TTC549 (cell line): ENCODE measurements around the gene KIF16B.

Experiments used
- FAIRE-seq: peaks from 2 replicates; lab custom pipeline; 2012; peaks lifted over from hg19 to GRCh38; lab: Jason Lieb, UNC

KIF16B gene

DNA sequence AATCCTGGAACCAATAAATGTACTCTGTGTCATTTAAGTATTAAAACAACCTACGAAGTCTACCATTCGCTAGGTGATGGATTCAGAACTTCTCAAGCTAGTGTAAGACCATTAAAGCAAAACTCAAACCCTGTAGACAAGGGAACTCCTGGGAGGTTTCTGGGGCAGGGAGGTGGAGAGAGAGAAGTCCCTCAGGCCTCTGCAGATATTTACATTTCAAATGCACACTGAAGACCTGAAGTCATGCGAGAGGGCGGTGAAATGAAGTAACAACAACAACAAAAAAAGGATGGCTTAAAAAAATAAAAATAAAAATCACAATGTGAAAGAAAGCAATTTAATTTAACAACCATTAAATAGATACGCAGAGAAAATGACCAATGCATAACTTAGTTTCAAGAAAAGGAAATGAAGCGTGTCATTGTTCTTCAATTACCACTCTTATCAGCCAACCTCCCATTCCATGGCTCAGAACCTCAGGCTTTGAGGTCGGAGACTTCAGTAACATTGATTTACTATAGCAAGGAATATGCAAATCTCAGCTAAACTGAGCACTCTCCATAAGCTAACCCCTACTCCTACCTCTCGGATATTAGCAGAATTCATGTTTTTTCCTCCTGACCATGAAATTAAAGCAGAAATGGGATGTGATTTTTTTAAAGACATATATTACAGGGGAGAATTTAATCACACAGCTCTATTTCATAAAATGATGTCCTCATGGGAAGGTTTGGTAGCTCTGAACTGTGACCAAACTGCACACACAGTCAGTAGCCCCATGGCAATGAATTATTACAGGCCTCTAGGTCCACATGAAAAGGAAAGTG, 140.6 kb downstream of the KIF16B start:
- no peak for FAIRE-seq

DNA sequence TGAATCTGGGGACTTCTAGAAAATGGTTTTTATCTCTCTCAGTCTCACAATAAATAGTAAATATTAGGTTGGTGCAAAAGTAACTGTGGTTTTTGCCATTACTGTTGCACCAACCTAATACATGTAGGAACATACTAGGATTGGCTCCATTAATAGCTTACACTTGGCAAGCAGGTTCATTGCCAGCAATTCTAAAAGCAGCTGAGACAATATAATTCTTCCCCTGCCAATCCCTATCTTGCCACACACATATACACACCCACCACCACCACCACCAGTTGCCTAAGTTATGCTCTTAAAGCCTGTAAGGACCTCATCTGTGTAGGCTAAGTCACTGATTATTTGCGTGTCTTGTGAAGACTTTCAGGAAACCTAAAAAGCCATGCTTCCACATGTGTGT, 145.1 kb downstream of the KIF16B start:
- FAIRE-seq, result no peak

DNA sequence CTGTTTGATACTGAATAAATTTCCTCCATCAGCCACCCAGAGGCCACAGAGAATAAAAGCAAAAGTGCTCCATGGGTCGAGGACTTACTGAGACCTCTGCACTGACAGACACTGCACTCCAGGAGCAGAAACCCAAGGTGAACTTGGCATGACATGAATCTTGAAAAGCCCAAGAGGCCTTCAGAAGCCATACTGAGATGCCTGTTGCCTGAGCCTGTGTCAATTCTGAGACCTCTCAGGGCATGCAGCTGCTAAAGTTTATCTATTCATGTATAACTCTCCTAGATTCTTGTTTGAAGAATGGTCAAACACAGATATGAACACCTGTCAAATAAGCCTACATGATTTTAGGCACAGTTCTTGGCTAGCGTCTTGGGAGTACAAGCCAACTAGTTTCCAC, 145.7 kb downstream of the KIF16B start:
- no peak for FAIRE-seq

DNA sequence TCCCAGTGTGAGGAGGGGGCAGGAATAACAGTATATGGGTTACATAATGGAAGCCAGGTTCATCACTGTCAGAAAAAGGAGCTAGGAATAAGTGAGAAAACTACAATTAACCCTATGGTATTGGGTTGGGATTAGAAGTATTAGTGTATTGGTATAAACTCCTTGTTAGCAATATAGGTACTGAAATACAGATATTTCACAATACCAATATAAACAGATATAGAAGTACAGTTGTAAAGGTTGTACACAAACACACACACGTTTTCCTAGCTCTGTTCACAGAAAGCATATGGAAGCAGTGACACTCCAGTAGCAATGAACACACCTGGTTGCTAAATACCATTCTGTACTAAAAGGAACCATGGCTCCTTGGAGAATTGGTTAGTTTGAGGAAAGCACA, 148.5 kb downstream of the KIF16B start:
- FAIRE-seq, result no peak

DNA sequence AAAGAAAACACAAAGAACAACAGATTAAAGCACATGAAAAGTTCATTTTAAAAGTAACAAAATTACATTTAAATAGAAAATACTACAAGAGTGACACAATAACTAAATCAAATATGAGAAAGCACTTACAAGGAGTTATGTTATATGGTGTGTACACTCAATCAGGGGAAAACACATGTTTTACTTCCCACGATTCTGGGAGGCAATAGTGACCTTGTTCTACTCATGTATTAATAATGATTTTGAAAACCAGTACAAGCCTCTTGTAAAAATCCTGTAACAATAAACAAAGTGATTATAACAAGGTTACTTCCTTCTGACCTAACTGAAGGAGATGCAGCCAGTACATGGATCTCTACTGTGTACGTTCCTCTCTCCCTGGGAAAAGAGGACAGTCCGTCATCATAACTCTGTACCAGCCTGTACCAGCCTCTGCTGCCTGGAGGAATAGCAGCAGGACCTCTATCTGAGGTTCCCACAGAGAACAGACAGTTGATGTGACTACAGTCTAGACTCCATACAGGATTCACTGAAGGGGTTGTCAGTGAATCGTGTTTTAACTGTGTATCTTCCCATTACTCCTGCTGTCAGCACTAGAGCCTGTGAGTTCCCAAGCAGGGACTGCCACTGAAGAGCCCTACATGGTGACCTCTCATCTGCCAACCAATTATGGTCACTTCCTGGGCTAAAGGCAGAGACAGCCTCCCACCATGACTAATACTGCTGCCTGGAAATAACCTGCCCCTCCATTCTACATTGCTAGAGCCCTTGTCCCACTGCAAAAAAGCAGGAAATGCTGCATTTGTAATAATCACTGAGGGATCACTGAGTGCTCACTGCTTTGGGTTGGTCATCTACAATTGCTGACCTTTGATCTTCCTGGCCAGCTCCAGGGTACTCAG, 149.7 kb downstream of the KIF16B start:
- no peak for FAIRE-seq

DNA sequence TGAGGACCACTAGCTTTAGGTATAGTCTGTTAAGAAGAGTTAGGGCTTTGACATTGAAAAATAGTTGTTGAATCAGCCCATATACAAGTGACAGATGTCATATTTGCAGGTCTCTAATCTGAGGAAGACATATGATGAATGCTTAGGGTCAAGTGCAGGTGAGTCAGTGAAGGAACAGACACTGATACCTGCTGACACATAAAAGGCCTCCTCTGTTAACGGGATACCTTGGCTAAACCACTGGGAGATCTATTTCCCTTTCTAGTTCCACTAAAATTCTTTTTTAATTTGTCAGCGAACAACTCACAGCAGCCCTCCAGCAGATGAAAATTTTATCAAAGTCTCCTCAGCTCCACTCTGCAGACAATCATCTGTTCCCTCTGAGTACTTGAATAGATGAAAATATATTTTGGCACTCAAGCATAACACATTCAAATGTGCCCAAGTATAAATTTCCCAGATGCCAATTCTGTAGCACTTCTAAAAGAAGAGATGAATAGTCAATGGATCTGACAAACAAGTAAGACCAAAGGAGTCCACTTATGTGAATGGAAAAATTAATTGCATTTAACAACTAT, 154.0 kb downstream of the KIF16B start:
- no peak for FAIRE-seq

DNA sequence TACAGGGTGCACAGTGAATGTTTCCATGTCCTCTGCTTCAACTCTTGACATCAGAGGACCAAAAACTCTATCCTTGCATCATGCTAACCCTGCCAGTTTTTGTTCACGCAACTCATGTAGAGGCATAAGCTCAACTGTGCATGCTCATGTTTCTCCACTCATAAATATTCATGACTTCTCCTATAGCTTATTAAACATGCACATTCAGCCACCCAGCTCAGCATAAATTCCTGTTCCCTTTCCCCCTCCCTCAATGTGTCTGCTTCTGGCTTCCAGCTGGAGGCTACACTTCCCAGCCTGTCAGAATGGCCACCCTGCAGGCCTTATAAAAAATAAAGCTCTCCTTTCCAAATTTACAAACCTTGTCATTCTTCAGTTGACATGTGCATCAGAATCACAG, 154.6 kb downstream of the KIF16B start:
- no peak for FAIRE-seq

DNA sequence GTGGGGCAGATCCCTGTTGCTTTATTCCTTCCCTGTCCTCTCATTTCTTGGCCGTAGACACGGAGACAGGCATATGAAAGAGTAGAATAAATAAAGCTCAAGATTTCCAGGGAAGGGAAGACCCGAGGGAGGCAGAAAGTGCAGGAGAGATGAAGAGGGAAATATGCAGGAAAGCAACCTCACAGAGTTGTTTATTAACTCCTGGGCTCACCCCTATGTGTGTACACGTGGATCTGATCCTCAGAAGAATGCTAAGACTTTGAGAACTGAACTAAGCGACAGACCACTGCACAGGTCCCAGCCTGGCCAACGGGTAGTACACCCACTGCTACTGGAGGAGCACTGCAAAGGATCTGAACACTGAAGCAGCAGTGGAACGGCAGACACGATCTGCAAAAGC, 156.2 kb downstream of the KIF16B start:
- FAIRE-seq, result no peak

DNA sequence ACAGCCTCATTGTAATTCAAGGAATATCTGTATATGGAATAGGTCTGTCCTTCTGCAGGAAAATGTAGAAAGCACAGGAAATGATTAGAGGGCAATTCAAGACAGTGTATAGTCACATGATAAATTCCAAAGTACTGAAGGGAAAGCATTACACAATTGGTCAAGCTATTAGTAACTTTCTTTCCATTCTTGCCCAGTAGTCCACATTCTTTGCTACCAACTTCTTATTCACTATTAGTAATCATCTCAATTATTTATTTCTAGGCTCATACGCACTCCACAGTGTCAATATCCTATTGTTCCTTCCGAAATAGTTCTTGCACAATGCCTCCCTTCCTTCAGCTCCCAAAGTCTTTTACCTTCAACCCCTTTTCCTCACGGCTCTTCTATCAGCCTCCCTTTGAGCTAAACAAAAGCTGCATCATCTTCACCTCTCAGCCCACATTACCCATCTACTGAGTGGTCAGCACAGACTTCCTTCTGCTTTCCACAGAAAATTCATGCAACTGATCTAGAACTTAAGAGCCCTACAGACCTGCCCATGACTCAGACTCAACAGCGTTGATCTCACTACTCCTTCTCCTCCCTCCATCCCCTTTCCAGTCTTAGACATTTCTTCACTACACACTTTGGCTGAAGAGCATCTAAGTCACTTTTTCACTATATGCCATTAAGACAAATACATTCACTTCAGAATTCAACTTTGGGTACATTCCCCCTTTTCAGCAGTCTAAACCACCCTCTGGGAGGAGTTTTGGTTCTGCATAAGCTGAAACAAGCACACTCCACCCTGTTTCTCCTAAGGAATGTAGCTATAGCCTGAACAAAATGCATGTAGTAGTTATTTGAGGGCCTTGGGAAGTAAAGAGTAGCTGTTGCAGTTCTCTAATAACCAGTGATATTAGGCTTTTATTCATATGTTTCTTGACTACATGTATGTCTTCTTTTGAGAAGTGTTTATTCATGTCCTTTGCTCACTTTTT, 157.9 kb downstream of the KIF16B start:
- no peak for FAIRE-seq

DNA sequence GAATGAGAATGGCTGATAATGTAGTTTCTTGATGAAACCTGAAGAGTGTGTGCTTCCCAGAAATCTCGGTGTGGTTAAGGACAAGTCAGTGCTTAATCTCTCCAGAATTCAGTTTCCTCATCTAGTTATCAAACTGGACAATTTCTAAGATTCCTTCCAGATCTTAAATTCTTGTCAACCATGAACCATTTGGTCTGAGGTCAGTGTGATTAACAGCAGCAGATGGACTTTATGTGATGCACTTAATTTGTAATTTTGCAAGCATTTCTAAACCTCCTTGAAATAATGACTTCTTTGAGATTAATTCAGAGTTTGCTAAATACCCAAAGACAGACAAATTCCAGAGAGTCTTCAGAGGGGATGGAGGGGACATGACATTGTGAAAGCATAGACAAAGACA, 160.3 kb downstream of the KIF16B start:
- no peak for FAIRE-seq

DNA sequence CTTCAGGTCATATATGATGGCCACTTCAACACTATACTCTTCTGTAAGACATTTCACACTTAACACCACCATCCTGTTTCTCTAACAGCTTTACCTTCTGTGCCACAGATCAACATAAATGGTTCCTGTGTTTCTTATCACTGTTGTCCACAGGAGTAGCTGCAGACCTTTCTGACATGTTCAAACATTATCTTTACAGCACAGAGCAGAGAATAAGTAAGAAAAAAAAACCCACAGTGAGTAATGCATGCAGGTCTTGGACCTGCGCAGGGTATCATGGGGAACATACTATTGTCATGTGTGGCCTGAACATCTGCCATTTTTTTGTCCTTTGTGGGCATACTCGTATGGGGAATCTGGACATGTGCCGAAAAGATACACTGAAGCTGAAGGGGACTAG, 161.9 kb downstream of the KIF16B start:
- no peak for FAIRE-seq

DNA sequence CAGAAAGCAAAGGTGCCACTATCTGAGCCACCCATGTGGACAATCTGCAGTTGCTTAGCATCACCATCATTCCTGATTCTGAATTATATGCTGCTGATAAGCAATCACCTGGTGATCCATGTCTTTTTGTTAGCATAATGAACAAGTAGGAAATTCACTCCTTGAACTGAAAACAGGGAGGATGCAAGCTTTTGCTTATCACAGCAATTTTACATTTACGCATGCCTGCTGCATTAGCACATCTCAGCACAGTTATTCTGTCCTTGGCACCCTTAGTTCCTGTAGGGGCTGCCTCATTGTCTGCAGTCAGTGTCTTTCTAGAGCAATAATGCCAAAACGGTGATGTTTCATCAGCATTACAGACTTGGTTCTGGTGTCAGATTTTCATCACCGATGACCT, 162.6 kb downstream of the KIF16B start:
- no peak for FAIRE-seq

DNA sequence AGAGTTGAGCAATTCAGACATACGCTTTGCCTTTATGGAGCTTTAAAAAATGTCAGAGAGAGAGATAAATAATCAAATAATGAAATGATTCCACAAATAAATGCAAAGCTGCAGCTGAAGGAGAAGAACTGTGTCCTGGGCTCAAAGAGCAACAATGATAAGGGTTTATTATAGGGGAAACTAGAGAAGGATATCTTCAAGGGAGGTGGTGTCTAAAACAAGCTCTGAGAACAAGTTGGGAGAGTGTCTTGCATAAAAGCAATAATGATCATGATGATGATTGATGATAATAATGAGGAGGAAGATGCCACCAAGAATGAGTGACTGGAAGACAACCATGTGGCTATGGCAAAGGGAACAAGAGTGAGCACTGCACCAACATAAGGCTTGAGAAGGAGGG, 164.3 kb downstream of the KIF16B start:
- no peak for FAIRE-seq

DNA sequence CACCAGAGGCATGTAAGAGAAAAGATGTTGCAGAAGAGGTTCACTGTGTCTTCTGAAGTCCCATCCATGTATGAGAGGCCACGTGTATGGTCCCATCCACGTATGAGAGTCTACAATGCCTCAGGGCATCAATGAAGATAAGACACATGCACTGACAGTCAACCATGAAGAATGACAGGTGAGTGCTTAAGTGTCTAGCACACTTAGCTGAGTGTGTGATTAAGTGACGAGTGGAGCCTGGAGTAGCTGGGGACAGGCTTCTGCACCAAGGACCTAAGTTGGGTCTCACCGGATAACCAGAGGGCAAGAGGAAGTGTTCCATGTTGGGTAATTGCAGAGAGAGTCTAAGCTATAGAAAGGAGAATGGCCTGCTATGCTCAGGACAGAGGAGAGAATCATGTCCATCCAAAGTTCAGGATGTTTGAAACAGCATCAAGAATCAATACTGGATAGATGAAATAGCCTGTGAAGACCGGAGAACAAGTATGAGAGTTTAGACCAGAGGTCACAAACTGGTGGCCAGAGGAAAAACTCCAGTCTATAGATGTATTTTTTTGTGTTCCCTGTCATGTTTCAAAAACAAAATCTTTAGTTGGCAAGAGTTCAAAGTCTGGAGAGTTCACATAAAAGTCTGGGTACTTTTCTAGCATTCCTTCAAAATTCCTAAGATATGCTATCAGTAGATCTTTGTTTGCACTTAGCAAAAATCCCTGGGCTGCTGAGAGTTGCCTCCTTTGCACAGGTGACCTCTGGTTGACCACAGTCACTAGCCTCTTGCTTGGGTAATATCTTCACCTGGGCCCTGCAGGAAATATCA, 165.8 kb downstream of the KIF16B start:
- no peak for FAIRE-seq

DNA sequence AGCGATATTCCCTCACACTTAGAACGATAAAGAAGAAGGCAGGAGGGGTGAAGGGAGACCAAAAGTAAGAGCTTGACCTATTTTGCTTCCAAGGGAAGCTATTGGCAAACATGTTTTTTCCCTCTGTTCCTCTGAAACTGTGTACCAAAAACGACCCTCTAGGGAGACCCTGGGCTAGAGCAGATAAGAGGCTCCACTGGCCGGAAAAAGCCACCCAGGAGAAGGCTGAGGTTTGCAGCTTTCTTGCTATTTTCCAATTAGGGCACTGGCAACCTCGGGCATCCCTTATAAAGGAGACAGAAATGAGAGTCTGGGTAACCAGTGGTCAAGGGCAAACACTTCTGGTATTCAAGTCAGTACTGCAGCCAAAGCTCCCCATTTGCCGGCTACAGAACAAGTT, 168.0 kb downstream of the KIF16B start:
- FAIRE-seq, result no peak

DNA sequence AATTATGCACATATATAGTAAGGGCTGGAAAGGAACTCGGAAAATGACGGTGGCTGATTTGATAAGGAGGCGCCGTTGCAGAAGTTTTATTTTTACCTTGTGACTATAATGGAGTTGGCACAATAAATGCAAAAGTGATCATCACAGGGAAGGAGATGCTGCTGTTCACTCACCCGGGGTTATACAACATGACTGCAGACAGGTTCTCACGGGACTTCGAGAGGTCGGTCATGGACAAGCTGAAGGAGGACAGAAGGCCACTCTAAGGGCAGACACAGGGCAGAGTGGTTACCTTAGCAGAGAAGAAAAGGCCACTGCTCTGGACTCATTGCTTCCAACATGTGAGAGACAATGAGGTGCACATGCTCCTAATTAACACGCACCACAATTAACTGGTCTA, 168.6 kb downstream of the KIF16B start:
- FAIRE-seq, result no peak

DNA sequence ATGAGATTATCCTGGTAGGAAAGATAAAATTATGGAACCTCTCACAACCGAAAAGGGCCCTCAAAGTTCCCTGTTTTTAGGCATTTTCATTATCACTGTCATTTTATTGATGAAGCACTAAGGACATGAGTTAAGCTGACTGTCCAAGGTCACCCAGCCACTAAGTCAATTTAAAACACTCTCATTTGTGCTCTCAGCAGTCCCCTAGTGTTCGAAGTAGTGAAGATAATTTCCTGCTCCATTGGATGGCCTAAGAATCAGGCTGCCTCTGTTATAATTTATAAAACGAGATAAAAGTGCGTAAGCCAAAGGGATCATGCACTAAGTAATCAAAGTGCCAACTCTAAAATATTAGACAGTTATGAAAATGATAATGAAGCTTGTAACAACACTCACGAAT, 169.1 kb downstream of the KIF16B start:
- FAIRE-seq, result no peak

DNA sequence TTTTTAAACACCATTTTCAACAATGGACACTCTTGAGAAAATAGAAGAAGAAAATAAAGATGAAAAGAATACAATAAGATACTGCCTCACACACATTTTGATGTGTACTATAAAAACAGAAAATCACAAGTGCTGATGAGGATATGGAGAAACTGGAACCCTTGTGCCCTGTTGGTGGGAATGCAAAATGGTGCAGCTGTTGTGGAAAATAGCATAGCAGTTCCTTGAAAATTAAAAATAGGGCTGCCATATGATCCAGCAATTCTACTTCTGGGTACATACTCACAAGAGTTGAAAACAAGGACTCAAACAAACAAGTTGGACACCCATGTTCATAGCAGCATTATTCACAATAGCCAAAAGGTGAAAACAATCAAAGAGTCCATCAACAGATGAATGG, 173.0 kb downstream of the KIF16B start:
- FAIRE-seq, result no peak

DNA sequence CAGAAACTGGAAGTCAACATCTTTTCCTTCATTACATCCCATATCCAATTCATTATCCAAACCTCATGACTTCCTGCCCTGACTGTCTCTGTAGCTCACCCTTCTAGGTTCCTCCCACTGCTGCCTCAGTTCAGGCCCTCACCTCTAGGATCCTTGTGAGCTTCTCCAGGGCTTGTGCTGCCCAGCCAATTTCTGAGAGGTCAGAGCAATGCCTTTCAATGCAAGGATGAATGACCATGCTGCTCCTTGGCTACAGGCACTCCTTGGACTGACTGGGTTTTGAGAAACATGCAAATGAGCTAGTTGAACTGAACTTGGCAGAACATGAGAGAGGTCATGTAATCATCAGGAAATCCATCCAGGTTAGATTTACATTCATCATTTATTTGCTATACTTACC, 173.4 kb downstream of the KIF16B start:
- no peak for FAIRE-seq

DNA sequence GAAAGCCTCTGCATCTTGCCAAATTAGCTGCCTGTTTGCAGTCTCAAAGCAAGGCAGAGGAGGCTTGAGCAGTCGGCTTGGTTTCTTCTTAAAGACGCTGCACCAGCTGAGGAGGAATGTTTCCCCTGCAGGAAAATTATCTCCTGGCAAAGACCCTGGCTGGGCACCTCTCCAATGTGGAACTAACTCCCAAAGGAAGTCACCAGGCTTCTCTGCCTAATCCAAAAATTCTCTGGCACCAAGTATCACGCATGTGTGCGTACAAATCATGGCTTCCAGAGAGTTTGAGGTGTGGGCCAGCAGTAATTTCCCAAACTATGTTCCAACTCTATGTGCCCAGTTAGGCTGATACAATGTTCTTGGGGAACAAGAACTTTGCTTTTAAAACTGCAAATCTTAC, 176.2 kb downstream of the KIF16B start:
- no peak for FAIRE-seq

DNA sequence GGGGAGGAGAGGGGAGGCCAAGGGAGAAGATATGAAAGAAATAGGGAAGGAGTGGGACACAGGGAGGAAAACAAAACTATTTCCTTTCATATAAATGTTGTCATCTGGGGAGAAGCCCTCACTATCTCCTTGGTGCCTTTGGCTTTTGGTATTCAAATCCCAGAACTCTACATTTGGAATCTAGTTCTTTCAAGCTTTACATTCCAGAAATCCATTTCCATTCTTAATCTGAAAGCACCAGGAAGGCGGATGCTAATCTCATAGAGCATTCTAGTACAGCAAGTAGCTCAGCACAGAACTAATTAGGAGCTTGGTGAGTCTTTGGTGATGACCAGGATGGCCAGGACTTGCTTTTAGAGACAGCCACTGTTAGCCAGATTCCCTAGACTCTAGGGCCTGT, 177.9 kb downstream of the KIF16B start:
- FAIRE-seq, result no peak
